Dedifferentiated amniotic fluid mesenchymal stem cell (primary cell): ENCODE data around the gene IGF2.
A peak's percentile ranks its signal among the peaks of the same experiment; 100 is the strongest.

Experiments
- DNase-seq: peaks from one replicate; pipeline ENCODE4 v3.0.0-alpha.2; 2016; ENCODE audit errors: extremely low spot score

Gene IGF2

GRCh38 chr11:2122907-2123627 is 16.1 kb downstream of the IGF2 start:
- no peak for DNase-seq

- peak; percentile 93 for DNase-seq
Measured at GRCh38 chr11:2122222-2122906, 16.8 kb downstream of the IGF2 start.

- DNase-seq: no peak
Measured at GRCh38 chr11:2121227-2122130, 17.7 kb downstream of the IGF2 start.

GRCh38 chr11:2120359-2121100 is 18.7 kb downstream of the IGF2 start:
- peak; percentile 24 for DNase-seq

- peak; percentile 33 for DNase-seq
Measured at GRCh38 chr11:2118677-2119076, 20.5 kb downstream of the IGF2 start.

GRCh38 chr11:2116680-2117079 is 22.5 kb downstream of the IGF2 start:
- DNase-seq: no peak

- no peak for DNase-seq
Measured at GRCh38 chr11:2115308-2115707, 23.9 kb downstream of the IGF2 start.

GRCh38 chr11:2114430-2115241 is 24.6 kb downstream of the IGF2 start:
- DNase-seq: no peak

GRCh38 chr11:2113776-2114175 is 25.4 kb downstream of the IGF2 start:
- DNase-seq: no peak

GRCh38 chr11:2110521-2110920 is 28.7 kb downstream of the IGF2 start:
- no peak for DNase-seq

GRCh38 chr11:2109541-2110019 is 29.6 kb downstream of the IGF2 start:
- no peak for DNase-seq

GRCh38 chr11:2108675-2109491 is 30.3 kb downstream of the IGF2 start:
- DNase-seq: no peak

- no peak for DNase-seq
Measured at GRCh38 chr11:2107941-2108630, 31.1 kb downstream of the IGF2 start.

- DNase-seq: no peak
Measured at GRCh38 chr11:2107521-2107920, 31.7 kb downstream of the IGF2 start.

- DNase-seq: no peak
Measured at GRCh38 chr11:2106583-2107209, 32.5 kb downstream of the IGF2 start.

GRCh38 chr11:2105511-2105910 is 33.7 kb downstream of the IGF2 start:
- DNase-seq: no peak

GRCh38 chr11:2104524-2105440 is 34.4 kb downstream of the IGF2 start:
- no peak for DNase-seq
